Panc1 (cell line): ENCODE measurements around the gene MAP7.

Source experiments
- REST ChIP-seq, 2 experiments: IDR thresholded peaks; 2 replicates each; pipeline ENCODE4 v1.6.1; 2011 to 2012; ENCODE audit warnings: low read depth in 2 of 2, control low read depth in 1 of 2, low read length in 1 of 2, mild to moderate bottlenecking in 1 of 2, moderate library complexity in 1 of 2; ENCODE audit not compliant: insufficient read depth in 1 of 2
- SIN3A ChIP-seq: IDR thresholded peaks from 2 replicates; pipeline ENCODE4 v1.6.1; 2012; ENCODE audit warnings: low read depth, mild to moderate bottlenecking, low read length, moderate library complexity, borderline replicate concordance; ENCODE audit not compliant: insufficient read depth
- TF ChIP-seq, protein P1 (sequence below): fragments of 450-650 bp; IDR thresholded peaks from 2 replicates; pipeline ENCODE4 v1.5.1; 2017; ENCODE audit warnings: mild to moderate bottlenecking

GRCh38 chr6:136550045-136550329, 235 bp downstream of the MAP7 start:
- TF ChIP-seq, protein P1, sequence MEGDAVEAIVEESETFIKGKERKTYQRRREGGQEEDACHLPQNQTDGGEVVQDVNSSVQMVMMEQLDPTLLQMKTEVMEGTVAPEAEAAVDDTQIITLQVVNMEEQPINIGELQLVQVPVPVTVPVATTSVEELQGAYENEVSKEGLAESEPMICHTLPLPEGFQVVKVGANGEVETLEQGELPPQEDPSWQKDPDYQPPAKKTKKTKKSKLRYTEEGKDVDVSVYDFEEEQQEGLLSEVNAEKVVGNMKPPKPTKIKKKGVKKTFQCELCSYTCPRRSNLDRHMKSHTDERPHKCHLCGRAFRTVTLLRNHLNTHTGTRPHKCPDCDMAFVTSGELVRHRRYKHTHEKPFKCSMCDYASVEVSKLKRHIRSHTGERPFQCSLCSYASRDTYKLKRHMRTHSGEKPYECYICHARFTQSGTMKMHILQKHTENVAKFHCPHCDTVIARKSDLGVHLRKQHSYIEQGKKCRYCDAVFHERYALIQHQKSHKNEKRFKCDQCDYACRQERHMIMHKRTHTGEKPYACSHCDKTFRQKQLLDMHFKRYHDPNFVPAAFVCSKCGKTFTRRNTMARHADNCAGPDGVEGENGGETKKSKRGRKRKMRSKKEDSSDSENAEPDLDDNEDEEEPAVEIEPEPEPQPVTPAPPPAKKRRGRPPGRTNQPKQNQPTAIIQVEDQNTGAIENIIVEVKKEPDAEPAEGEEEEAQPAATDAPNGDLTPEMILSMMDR = no peak
- TF ChIP-seq SIN3A (no peak), REST (IDR thresholded peaks at IDR 0.05; ENCODE audit: insufficient read depth in 1 of 2, low read depth in 2 of 2, low read length in 1 of 2) (no peak)
